Measurements from ENCODE around the gene NRG3.

GRCh38 chr10:82515256-82515655 lies 640.3 kb downstream of the NRG3 start:
- TF ChIP-seq POLR2A (IDR thresholded peaks at IDR 0.05; ENCODE audit: low read depth, low read length): no peak
- TF ChIP-seq POLR2AphosphoS5 (IDR thresholded peaks at IDR 0.05; ENCODE audit: low read depth, low read length): no peak
- TF ChIP-seq TAF1 (IDR thresholded peaks at IDR 0.05; ENCODE audit: low read depth, low read length): no peak
- no peak for TF ChIP-seq PAX5 (IDR thresholded peaks at IDR 0.05; ENCODE audit: insufficient read depth, low read length, severe bottlenecking)
- no peak for TF ChIP-seq SPI1 (IDR thresholded peaks at IDR 0.05; ENCODE audit: low read depth, low read length)
- TF ChIP-seq POU2F2 (IDR thresholded peaks at IDR 0.05; ENCODE audit: low read depth, low read length): no peak

Data from GM12891 (cell line).